Stimulated activated CD8-positive, alpha-beta memory T cell treated with anti-CD3 and anti-CD28 coated beads, Interleukin-7, amount 100 ng/mL, for 48 hours (primary cell): ENCODE measurements around the gene YPEL1.

ENCODE experiments used
- DNase-seq, 2 donors: peaks; one replicate each; pipeline ENCODE4 v3.0.0-alpha.2; 2020; ENCODE audit warnings: low read depth in 1 of 2; ENCODE audit errors: extremely low read depth in 1 of 2

The YPEL1 gene

GRCh38 chr22:21735200-21736083 is at the start of gene YPEL1:
Gene YPEL1, minus strand, starts transcription at chr22:21735794. Its CDS starts 25,050 bp downstream, at chr22:21710744.
- DNase-seq, result peak; percentile 84 to 89

GRCh38 chr22:21780259-21780658 is 44.7 kb upstream of the YPEL1 start:
- no peak for DNase-seq

- no peak for DNase-seq
Observed at GRCh38 chr22:21779444-21779843, 43.9 kb upstream of the YPEL1 start.

- no peak for DNase-seq
Observed at GRCh38 chr22:21778705-21779363, 43.2 kb upstream of the YPEL1 start.

GRCh38 chr22:21771631-21771976 is 36.0 kb upstream of the YPEL1 start:
- DNase-seq, result no peak

- no peak for DNase-seq
Observed at GRCh38 chr22:21768435-21768834, 32.8 kb upstream of the YPEL1 start.

- peak; percentile 60 to 78 for DNase-seq
Observed at GRCh38 chr22:21766691-21767462, 31.3 kb upstream of the YPEL1 start.

GRCh38 chr22:21765909-21766529 is 30.4 kb upstream of the YPEL1 start:
- no peak for DNase-seq

GRCh38 chr22:21764038-21764804 is 28.6 kb upstream of the YPEL1 start:
- DNase-seq, result no peak

- DNase-seq, result peak; percentile 21 to 50
Observed at GRCh38 chr22:21762712-21763581, 27.4 kb upstream of the YPEL1 start.

GRCh38 chr22:21761994-21762680 is 26.5 kb upstream of the YPEL1 start:
- no peak for DNase-seq

GRCh38 chr22:21761086-21761485 is 25.5 kb upstream of the YPEL1 start:
- DNase-seq, result peak in 1 of 2 donors; percentile 34

- DNase-seq, result no peak
Observed at GRCh38 chr22:21760640-21761039, 25.0 kb upstream of the YPEL1 start.

- no peak for DNase-seq
Observed at GRCh38 chr22:21759646-21760376, 24.2 kb upstream of the YPEL1 start.

GRCh38 chr22:21759093-21759492 is 23.5 kb upstream of the YPEL1 start:
- DNase-seq, result no peak

GRCh38 chr22:21758091-21758864 is 22.7 kb upstream of the YPEL1 start:
- DNase-seq, result no peak

GRCh38 chr22:21755851-21756284 is 20.3 kb upstream of the YPEL1 start:
- no peak for DNase-seq
